HK-2 (cell line): ENCODE measurements around the gene NFKBIZ.

ENCODE experiments used
- DNase-seq: peaks from one replicate; pipeline ENCODE4 v3.0.0-alpha.2; 2018; ENCODE audit not compliant: unreplicated experiment

Gene NFKBIZ

DNA sequence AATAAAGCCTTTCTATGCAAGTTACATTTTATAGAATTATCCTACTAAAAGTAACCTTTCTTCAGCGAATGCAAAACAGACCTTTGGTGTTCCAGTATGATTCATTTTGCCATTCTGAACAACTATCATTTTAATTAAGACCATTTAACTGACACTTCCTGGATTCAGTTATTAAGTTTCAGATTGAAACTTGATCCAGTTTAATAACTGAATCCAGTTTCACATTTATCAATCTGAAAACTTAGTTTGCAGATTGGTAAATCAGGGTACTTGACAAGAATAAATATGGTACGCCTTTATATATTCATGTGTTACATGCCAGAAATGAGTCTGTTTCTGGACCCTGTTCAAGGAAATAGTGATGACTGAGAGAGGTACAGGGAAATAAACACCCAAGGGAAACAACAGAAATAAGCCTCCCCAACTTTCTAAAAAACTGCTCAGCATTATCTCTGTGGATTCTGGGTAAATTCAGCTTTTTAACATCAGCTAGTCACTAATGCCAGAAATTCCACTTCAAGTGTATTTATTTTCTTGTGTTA is 23.3 kb upstream of the NFKBIZ start:
- no peak for DNase-seq

GRCh38 chr3:101827211-101828174 is 21.8 kb upstream of the NFKBIZ start:
- peak; percentile 87 for DNase-seq

DNA sequence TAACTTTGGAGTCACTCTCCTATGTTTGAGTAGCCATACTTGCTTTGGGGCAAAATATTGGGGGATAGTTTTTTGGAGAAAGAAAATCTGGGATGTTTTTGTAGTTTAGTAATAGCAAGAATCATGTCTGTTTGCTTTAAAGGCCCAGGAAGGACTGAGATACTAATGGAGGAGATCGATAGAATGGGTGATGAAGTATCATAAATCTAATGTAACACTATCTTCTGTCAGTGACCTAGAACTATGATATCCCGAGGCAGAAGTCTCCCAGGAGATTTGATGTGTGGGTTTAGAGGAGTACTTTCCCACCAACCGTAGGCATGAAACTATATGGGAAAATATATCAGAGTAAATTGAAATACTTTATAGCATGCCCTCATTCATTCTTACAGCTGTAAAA is 21.0 kb upstream of the NFKBIZ start:
- no peak for DNase-seq

DNA sequence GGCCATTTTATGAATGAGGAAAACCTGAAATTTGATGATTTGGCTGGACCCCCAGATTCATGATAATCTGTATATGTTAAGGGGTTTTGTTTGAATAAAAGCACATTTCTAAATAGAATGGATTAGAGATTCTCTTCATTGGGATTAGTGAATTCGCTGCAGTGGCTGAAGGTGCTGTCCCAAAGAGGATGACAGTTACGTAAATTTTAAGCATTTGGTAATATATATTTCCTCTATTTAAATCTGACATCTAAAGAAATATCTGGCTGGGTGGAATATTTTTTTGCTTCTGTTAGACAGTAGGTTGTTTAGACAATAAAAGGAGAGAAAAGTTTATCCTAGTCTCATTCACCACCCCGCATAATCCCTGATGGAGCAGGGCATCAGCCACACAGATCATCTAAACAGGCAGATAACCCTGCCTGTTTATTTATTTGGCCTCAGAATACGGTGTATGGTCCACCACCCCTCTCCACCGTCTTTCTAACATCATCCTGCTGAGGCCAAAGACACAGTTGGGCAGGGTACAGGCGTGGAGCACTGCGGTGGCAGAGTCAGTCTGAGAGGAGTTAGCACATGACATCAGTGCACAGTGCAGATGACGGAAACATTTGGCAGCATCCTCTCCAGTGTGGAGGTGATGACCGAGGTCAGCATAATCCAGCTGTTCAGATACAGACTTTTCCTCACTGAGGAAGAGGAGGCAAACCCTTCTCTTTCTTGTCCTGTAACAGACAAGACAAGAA is 20.4 kb upstream of the NFKBIZ start:
- peak; percentile 55 for DNase-seq

GRCh38 chr3:101829437-101829830 is 19.9 kb upstream of the NFKBIZ start:
- no peak for DNase-seq

GRCh38 chr3:101829874-101830273 is 19.4 kb upstream of the NFKBIZ start:
- no peak for DNase-seq

DNA sequence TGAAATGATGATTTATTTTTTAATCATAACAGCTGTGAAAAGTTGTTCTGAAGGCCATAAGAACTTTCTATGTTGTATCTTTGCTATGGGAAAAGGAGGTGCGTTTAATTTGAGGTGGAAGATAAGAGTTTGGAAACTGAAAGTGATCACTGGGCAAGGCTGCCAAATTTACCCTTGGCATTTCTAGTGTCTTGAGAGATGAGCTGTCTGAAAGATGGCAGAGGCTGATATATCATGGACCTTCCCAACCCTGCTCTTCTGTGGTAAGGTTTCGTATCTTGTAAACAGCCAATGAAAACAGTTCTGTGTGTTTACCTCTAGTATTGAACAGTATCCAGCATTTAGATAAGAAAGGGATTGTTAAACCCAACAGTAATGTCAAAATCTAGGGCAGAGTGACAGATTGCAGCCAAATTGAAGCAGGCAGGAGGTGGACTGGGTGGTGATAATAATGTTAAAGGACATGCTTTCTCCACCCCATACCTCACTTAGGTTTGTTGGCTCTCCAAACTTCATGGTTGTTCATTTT is 15.8 kb upstream of the NFKBIZ start:
- DNase-seq = no peak

GRCh38 chr3:101835676-101836075 is 13.6 kb upstream of the NFKBIZ start:
- no peak for DNase-seq

GRCh38 chr3:101836160-101836559 is 13.2 kb upstream of the NFKBIZ start:
- DNase-seq = no peak

DNA sequence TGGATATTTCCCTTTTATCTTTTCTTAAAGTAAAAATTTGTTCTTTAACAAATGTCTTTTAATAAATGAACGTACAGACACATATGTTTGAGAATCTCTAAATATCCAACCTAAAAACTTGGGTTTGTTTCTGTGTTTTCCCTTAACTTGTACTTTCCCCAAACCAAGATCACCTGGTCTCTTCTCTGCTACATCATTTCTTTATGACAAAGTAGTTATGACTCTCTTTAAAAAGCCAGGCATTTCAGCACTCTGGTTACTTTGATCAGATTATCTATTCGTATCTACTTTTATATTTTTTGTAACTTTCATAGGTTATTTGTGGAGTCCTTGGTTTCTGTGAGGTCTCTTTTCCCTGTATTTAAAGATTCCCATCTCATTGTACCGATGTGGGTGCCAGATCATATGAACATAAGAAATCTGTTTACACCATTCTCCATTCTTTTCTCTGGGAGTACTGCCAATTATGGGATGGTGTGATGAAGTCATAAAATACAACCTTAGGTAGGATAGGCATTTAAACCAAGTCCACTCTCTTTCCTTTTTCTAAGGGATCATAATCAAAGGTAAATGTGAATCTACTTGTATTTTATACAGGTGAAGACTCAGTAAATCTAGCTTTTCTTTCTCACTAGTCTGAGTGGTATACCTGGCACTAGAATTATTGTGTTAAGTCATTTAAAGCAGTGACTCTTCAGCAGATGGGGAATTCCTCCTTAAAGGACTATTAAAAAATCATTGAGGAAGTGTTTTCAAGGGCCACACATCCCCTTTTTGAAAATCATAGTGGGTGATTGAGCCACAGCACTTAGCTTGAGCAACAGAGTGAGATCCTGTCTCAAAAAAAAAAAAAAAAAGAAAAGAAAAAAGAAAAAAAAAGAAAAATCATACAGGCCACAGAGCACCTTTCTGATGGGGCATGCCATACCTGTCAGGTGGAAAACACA is 12.4 kb upstream of the NFKBIZ start:
- DNase-seq = no peak

- DNase-seq = no peak
These were observed 10.6 kb upstream of the NFKBIZ start for GRCh38 chr3:101838691-101839090.

GRCh38 chr3:101840066-101840465 is 9.2 kb upstream of the NFKBIZ start:
- no peak for DNase-seq

DNA sequence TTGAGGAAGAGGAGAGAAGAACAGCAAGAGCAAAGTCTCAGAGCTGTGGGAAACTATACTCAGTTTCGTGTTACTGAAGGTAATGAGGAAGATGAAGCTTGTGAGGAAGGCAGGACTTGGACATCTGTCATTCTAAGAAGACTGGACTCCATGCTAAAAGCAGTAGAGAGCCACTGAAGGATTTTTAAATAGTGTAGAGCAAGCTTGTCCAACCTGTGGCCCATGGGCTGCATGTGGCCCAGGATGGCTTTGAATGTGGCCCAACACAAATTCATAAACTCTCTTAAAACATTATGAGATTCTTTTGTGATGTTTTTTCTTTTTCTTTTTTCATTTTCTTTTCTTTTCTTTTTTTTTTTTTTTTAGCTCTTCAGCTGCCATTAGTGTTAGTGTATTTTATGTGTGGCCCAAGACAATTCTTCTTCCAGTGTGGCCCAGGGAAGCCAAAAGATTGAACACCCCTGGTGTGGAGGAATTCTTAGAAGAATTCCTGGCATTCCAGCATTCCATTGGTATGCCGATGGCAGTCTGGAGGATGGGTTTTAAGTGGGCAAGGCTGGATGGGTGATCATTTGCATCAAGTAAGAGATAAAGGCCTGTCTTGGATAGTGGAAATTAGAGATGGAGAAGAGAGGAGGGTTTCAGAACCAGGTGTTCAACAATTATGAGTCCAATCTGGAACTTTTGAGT is 6.9 kb upstream of the NFKBIZ start:
- no peak for DNase-seq

DNA sequence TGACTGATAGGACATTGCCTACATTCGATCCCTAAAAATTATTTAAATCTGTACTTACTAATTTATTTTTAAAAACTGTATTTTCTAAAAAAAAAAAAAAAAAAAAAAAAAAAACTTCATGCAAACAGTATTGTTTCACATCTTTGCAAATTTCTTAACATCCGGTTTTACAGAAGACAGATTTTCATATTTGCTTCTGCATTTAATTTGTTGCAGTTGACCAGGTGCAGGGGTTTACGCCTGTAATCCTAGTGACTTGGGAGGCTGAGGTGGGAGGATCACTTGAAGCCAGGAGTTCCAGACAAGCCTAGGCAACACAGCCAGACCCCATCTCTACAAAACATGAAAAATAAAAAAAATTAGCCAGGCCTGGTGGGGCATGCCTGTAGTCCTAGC is 6.4 kb upstream of the NFKBIZ start:
- no peak for DNase-seq

- DNase-seq = no peak
These were observed 3.9 kb upstream of the NFKBIZ start for GRCh38 chr3:101845425-101845824.

DNA sequence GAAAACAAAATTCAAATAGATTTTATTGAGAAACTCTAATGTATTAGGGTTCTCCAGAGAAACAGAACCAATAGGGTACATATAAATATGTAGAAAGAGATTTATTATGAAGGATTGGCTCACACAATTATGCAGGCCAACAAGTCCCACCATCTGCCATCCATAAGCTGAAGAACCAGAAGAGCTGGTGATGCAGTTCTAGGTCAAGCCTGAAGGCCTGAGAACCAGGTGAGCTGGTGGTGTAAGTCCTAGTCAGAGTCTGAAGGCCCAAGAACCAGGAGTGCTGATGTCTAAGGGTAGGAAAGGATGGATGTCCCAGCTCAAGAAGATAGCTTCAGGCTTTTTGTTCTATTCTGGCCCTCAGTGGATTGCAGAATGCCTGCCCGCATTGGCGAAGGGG is 2.6 kb upstream of the NFKBIZ start:
- DNase-seq = no peak

GRCh38 chr3:101847328-101847727 is 2.0 kb upstream of the NFKBIZ start:
- no peak for DNase-seq

- no peak for DNase-seq
These were observed 988 bp upstream of the NFKBIZ start for GRCh38 chr3:101848326-101848725.

GRCh38 chr3:101849714-101850245 is 466 bp downstream of the NFKBIZ start:
- no peak for DNase-seq

DNA sequence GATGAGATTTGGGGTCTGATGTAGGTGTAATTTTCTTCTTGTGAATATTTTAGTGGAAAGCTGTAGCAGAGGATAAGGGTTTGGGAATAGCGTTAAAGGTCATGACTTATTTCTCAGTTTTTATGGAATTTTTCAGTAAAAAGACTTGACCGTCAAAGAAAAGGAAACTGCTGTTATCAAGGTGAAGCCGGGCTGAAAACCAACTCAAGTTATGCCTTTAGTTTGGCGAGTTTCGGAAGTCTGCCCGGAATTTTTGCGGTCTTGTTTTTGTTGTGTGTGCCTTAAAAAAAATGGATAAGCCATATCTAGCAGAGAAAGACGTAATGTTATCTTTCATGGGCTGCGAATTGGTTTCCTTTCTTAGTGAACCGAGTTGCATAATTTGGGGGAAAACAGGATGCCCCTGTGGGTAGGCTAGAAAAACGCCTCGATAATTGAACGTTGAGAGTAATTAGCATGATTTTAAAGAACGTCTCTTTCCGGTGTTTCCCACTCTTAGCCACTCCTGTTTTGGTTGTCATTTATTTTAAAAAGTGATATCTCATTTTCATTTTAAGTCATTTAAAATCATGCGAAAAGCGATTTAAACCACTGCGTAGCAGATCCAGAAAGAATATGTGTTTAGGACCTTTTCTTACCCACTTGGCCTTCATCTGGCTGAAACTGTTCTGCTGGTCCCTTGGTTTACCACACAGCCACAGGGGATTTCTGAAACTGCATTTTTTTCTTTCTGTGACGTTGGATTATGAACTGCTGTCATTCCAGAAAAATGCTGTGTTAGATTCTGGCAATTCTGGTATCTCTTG is 1.1 kb downstream of the NFKBIZ start:
- no peak for DNase-seq
